SJCRH30 (cell line): Measurements from ENCODE around the gene TMEM44. TPM values are rescaled to one million over a fixed set of nuclear protein-coding genes. Genes with fewer than 3 reads are reported as not detected.

Experiments used
- DNase-seq, 2 experiments: peaks; one replicate each; pipeline ENCODE4 v3.0.0-alpha.2; 2015 to 2020
- H3K27ac ChIP-seq: fragments of 250-450 bp; sonication (Bioruptor Pico); 2 replicates; pipeline ENCODE4 v1.5.1; 2020; ENCODE audit warnings: mild to moderate bottlenecking, moderate library complexity
- H3K27me3 ChIP-seq: fragments of 250-450 bp; sonication (Bioruptor Pico); 2 replicates; pipeline ENCODE4 v1.5.1; 2020; ENCODE audit warnings: mild to moderate bottlenecking, moderate library complexity
- H3K36me3 ChIP-seq: fragments of 250-450 bp; sonication (Bioruptor Pico); 2 replicates; pipeline ENCODE4 v1.5.1; 2020; ENCODE audit warnings: mild to moderate bottlenecking, moderate library complexity
- H3K4me1 ChIP-seq: fragments of 250-450 bp; sonication (Bioruptor Pico); 2 replicates; pipeline ENCODE4 v1.5.1; 2020; ENCODE audit warnings: mild to moderate bottlenecking, moderate library complexity
- H3K4me3 ChIP-seq: fragments of 250-450 bp; sonication (Bioruptor Pico); 2 replicates; pipeline ENCODE4 v1.5.1; 2020; ENCODE audit warnings: mild to moderate bottlenecking, moderate library complexity
- H3K9me3 ChIP-seq: fragments of 250-450 bp; sonication (Bioruptor Pico); replicated peaks from 2 replicates; pipeline ENCODE4 v1.5.1; 2020; ENCODE audit warnings: mild to moderate bottlenecking, moderate library complexity
- total RNA-seq: library from RNA; depleted of rRNA; stranded (reverse); fragments of >200 nt; shearing (Covaris generic); gene quantifications from 2 replicates; pipeline ENCODE4 v1.2.3, GENCODE V29; 2014; rRNA removed

The TMEM44 gene, protein sequence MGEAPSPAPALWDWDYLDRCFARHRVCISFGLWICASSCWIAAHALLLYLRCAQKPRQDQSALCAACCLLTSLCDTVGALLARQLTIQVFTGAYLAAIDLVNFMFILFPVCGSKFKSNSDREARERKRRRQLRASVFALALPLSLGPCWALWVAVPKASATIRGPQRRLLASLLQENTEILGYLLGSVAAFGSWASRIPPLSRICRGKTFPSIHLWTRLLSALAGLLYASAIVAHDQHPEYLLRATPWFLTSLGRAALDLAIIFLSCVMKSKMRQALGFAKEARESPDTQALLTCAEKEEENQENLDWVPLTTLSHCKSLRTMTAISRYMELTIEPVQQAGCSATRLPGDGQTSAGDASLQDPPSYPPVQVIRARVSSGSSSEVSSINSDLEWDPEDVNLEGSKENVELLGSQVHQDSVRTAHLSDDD
- 8.0 and 9.4 TPM in 2 replicates for total RNA-seq

GRCh38 chr3:194633349-194634004 lies at the start of gene TMEM44:
Gene TMEM44 (minus strand): TSS chr3:194633419. CDS start chr3:194633215, 204 bp downstream.
- 0 out of 2 replicates have a peak, but pooled peaks cover 4% of the 10 kb centered on the region for H3K9me3 ChIP-seq
- peaks cover 5% of the 10 kb centered on the region for H3K36me3 ChIP-seq
- peak within 1 kb of the TSS; percentile 53 for H3K27ac ChIP-seq
- peak; percentile 85 for DNase-seq
- H3K27me3 ChIP-seq: no peaks in the 10 kb centered on the region
- H3K4me3 ChIP-seq: peak within 1 kb of the TSS; percentile 61
- H3K4me1 ChIP-seq: no peaks in the 10 kb centered on the region

- Histone ChIP-seq H3K27me3 (no peaks in the 10 kb centered on the region), H3K27ac (no peak overlapping the region), H3K36me3 (no peaks in the 10 kb centered on the region), H3K4me3 (no peak overlapping the region), H3K9me3 (no peaks in the 10 kb centered on the region), H3K4me1 (peaks cover 12% of the 10 kb centered on the region)
- peak; percentile 67 to 84 for DNase-seq
Observed at GRCh38 chr3:194682694-194683310, 49.6 kb upstream of the TMEM44 start.

GRCh38 chr3:194682189-194682693 lies 49.0 kb upstream of the TMEM44 start:
- H3K4me3 ChIP-seq: no peak overlapping the region
- H3K36me3 ChIP-seq: no peaks in the 10 kb centered on the region
- H3K4me1 ChIP-seq: peaks cover 12% of the 10 kb centered on the region
- H3K27ac ChIP-seq: no peak overlapping the region
- DNase-seq: no peak
- H3K27me3 ChIP-seq: no peaks in the 10 kb centered on the region
- H3K9me3 ChIP-seq: no peaks in the 10 kb centered on the region

- Histone ChIP-seq H3K9me3 (no peaks in the 10 kb centered on the region), H3K4me3 (no peak overlapping the region), H3K27me3 (no peaks in the 10 kb centered on the region), H3K27ac (no peak overlapping the region), H3K36me3 (no peaks in the 10 kb centered on the region), H3K4me1 (peaks cover 12% of the 10 kb centered on the region)
- no peak for DNase-seq
Observed at GRCh38 chr3:194680888-194681615, 47.8 kb upstream of the TMEM44 start.

DNA sequence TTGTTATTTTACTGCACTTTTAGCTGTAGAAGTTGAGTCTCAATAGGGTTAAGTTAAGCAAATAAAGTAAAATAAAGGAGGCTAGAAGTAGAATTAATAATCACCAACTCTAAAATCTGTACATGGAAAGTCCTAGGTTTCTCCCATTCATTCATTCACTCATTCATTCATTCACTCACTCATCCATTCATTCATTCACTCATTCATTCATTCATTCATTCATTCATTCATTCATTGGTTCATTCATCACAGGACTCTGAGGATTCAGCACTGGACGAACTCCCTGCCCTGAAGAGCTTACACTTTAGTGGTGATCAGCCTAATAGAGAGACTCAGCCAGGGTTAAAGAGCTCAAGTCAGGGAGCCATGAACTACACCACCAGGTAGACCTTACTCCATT lies 43.3 kb upstream of the TMEM44 start:
- no peaks in the 10 kb centered on the region for H3K9me3 ChIP-seq
- no peak for DNase-seq

DNA sequence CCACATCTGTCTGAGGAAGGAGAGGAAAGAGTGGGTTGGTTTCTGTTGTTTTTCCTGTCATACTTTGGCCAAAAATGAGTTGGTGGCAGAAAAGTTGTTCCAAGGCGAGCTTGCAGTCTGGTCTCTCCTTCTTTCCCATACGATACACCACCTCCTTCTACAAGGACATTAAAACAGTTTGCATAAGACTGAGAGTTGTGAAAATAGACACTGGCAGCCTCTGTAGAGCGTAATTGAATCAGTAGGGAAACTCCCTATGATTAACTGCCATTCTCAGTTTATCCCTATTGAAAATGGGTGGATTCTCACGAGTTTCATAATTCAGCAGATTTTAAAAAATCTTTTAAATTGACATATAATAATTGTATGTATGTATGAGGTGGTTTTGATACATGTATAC lies 42.5 kb upstream of the TMEM44 start:
- Histone ChIP-seq H3K4me3 (no peak overlapping the region), H3K27me3 (no peaks in the 10 kb centered on the region), H3K4me1 (peaks cover 4% of the 10 kb centered on the region; the same call in 1 of the 2 replicates), H3K9me3 (no peaks in the 10 kb centered on the region), H3K36me3 (no peaks in the 10 kb centered on the region), H3K27ac (no peak overlapping the region)
- DNase-seq: no peak

More for the DNA sequence above, 43.3 kb upstream of the TMEM44 start:
- Histone ChIP-seq H3K27me3 (no peaks in the 10 kb centered on the region), H3K36me3 (no peaks in the 10 kb centered on the region), H3K4me1 (no peaks in the 10 kb centered on the region), H3K4me3 (no peak overlapping the region), H3K27ac (no peak overlapping the region)

DNA sequence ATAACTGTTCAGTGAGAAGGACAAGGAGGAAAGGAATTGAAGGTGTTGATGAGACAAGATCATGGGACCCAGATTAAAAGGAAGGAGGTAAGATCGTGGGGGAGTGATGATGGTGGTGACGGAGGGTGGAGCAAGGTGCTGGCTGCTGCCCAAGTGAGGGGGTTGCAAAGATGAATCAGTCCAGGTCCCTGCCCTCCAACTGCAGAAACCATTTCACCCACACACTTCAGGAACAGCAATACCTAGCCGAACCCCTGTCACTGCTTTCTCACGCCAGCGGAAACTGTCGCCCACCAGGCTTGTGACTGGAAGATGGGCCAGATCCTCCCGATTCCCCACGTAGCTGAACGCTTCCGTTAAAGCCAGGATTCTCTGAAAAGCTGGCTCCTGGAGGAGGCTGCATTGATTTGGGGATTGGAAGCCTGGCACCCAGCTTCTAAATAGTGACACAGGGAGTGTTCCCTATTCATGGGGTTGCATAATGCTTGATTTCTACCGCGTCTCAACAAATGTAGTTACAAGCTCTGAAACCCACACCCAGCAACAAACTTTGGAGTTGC lies 41.9 kb upstream of the TMEM44 start:
- DNase-seq: no peak
- no peaks in the 10 kb centered on the region for H3K36me3 ChIP-seq
- H3K27ac ChIP-seq: no peak overlapping the region

GRCh38 chr3:194673761-194674160 lies 40.5 kb upstream of the TMEM44 start:
- no peak overlapping the region for H3K4me3 ChIP-seq
- H3K4me1 ChIP-seq: peaks cover 4% of the 10 kb centered on the region; the same call in 1 of the 2 replicates
- no peak overlapping the region for H3K27ac ChIP-seq
- no peaks in the 10 kb centered on the region for H3K9me3 ChIP-seq
- no peaks in the 10 kb centered on the region for H3K27me3 ChIP-seq
- no peaks in the 10 kb centered on the region; the same call in 1 of the 2 replicates for H3K36me3 ChIP-seq
- DNase-seq: no peak

More for the DNA sequence above, 41.9 kb upstream of the TMEM44 start:
- Histone ChIP-seq H3K4me1 (peaks cover 4% of the 10 kb centered on the region; the same call in 1 of the 2 replicates), H3K27me3 (no peaks in the 10 kb centered on the region), H3K4me3 (no peak overlapping the region), H3K9me3 (no peaks in the 10 kb centered on the region)

GRCh38 chr3:194672876-194673275 lies 39.7 kb upstream of the TMEM44 start:
- H3K9me3 ChIP-seq: no peaks in the 10 kb centered on the region
- no peaks in the 10 kb centered on the region for H3K27me3 ChIP-seq
- H3K4me3 ChIP-seq: peak overlapping the region; percentile 75
- no peak for DNase-seq
- peak overlapping the region; percentile 96; the same call in 1 of the 2 replicates for H3K27ac ChIP-seq
- H3K36me3 ChIP-seq: no peaks in the 10 kb centered on the region; the same call in 1 of the 2 replicates
- H3K4me1 ChIP-seq: peaks cover 4% of the 10 kb centered on the region; the same call in 1 of the 2 replicates

GRCh38 chr3:194671900-194672808 lies 38.9 kb upstream of the TMEM44 start, which contains the start of gene LSG1:
Gene LSG1 (minus strand): TSS chr3:194672191. CDS start chr3:194672162, 29 bp downstream.
- no peaks in the 10 kb centered on the region; the same call in 1 of the 2 replicates for H3K36me3 ChIP-seq
- H3K27me3 ChIP-seq: no peaks in the 10 kb centered on the region
- peak within 1 kb of the TSS; percentile 96 for H3K27ac ChIP-seq
- DNase-seq: peak; percentile 88 to 94
- H3K4me3 ChIP-seq: peak within 1 kb of the TSS; percentile 75
- no peaks in the 10 kb centered on the region for H3K9me3 ChIP-seq
- H3K4me1 ChIP-seq: peaks cover 4% of the 10 kb centered on the region; the same call in 1 of the 2 replicates

DNA sequence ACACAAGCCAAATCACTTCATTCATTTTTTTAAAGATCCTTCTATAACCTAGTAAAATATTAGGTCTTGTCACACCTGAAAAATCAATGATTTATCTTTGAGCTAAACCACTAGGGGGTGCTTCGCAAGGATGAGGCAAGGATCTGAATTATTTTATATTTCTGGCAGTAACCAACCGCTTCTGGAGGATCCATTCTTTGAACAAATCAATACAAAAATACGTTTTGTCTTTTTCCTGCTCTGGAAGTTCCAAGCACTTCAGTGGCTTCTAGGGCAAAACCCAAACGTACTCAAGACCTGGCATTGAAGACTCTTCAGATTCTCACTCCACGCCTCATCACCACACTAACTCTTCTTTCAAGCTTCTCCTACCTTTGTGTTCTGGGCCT lies 38.3 kb upstream of the TMEM44 start:
- H3K27ac ChIP-seq: peak overlapping the region; percentile 96
- peak in 1 of 2 experiments; percentile 38 for DNase-seq

DNA sequence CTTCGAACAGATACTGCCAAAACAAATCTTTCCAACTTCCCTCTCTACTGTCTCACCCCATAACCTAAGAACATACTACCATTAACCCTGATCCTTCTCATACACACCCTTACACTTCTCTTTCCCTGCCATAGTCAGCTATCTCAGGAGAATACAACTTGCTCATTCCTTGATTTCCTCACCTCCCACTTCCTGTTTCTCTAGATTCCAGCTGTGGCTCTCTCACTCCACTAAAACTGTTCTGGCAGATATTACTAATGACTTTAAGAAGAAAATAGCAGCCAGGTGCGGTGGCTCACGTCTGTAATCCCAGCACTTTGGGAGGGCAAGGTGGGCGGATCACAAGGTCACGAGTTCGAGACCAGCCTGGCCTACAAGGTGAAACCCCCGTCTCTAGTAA lies 34.1 kb upstream of the TMEM44 start:
- H3K27ac ChIP-seq: no peak overlapping the region
- H3K27me3 ChIP-seq: no peaks in the 10 kb centered on the region
- DNase-seq: no peak
- no peaks in the 10 kb centered on the region for H3K9me3 ChIP-seq
- H3K4me3 ChIP-seq: no peak overlapping the region
- H3K36me3 ChIP-seq: peaks cover 9% of the 10 kb centered on the region
- peaks cover 4% of the 10 kb centered on the region; the same call in 1 of the 2 replicates for H3K4me1 ChIP-seq

More for the DNA sequence above, 38.3 kb upstream of the TMEM44 start:
- Histone ChIP-seq H3K27me3 (no peaks in the 10 kb centered on the region), H3K4me1 (peaks cover 4% of the 10 kb centered on the region; the same call in 1 of the 2 replicates), H3K9me3 (no peaks in the 10 kb centered on the region), H3K36me3 (no peaks in the 10 kb centered on the region; the same call in 1 of the 2 replicates), H3K4me3 (peak overlapping the region; percentile 75)

DNA sequence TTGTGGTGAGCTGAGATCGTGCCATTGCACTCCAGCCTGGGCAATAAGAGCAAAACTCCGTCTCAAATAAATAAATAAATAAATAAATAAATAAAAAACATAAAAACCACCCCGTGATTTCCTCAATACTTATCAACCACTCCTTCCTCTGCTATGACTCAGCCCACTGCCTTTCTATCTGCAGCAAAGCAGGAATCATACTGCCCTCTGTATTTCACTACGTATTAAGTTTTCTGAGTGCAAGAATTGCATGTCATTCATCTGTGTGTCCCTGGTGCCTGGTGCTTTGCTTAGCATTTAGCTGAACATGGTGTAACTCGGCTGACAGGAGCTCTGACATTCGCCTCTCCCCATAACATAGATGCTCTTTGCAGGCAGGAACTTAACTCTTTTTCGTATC lies 31.6 kb upstream of the TMEM44 start:
- H3K9me3 ChIP-seq: no peaks in the 10 kb centered on the region
- no peaks in the 10 kb centered on the region for H3K4me1 ChIP-seq
- H3K27me3 ChIP-seq: no peaks in the 10 kb centered on the region
- no peak for DNase-seq
- H3K36me3 ChIP-seq: peaks cover 20% of the 10 kb centered on the region
- H3K27ac ChIP-seq: no peak overlapping the region
- no peak overlapping the region for H3K4me3 ChIP-seq
